ENCODE measurements around the gene S100P.
"Not testable (repeated sequence)": the region's sequence is repeated elsewhere in the genome, so short reads cannot be mapped to it uniquely, and the experiment has no call there.

The S100P gene

DNA sequence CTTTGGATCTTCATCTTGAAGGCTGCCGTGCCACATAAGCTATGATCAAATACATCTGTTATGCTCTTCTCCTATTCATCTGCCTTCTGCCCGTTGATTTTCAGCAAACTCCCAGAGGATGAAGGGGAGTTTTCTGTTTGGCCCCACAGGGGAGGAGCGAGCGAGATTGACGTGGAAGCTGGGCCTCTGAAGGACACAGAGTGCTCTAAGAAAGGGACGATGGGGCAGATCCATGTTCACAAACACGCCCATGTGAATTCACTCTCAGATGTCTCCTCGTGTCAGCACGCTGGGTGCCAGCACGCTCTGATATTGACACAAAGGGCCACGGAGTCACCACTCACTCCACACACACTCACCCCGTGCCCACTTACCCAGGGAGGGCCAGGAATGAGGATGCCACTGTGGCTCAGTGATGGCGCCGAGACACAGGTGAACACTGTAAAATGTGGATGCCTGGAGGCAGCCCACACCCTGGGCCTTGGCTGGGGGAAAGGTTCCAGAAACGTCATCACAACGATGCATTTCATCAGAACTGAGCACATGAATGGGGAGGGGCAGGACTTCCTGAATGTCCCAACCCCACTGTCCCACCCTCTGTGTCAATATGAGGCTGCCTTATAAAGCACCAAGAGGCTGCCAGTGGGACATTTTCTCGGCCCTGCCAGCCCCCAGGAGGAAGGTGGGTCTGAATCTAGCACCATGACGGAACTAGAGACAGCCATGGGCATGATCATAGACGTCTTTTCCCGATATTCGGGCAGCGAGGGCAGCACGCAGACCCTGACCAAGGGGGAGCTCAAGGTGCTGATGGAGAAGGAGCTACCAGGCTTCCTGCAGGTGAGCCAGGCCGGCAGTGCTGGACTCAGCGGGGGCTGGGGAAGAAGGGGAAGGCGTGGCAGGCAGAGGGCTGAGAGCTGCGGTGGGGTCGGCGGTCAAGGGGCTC, at the start of gene S100P:
S100P (plus strand) TSS at position 648 of the 946 bp plus-strand sequence; CDS start at position 703, 55 bp downstream.
- DNase-seq = no peak

DNA sequence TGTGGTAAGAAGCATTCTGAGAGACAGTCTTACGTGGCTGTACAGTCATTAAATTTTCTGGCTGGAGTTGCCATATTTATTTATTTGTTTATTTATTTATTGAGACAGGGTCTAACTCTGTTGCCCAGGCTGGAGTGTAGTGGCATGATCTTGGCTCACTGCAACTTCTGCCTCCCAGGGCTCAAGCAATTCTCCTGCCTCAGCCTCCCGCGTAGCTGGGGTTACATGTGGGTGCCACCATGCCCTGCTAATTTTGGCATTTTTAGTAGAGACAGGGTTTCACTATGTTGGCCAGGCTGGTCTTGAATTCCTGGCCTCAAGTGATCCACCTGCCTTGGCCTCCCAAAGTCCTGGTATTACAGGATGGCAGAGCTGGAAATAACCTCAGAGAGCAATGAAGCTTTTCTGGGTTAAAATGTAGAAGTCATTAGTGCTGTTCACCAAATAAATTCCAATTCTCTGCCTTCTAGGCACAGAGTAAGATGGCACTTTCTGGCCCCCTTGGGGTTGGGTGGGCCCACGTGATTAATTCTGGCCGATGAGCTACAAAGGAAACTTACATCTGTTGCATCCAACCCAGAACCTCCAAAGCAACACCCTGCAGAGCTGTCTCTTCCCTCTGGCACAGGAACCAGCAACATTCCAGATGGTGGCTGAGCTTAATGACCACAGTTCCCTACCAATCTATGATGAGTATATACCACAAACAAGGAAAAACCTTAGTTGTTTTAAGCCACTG, 48.7 kb upstream of the S100P start:
- DNase-seq = no peak

DNA sequence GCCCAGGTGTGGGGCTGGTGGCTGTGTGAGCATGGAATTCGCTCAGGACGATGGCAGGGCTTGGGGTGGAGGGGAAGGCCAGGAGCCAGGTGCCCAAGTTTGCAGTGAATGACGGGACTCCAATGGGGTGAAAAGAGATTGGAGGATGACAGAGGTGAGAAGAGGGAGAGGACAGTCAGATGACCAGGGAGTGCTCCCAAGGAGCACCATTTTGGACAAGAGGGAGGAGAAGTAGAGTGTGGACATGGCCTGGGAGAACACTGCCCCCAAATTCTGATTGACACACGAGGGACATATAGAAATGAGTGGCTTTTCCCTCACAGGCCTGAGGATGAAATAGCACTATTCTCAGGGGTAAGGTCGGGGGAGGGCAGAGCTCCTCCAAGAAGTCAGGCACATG, 46.5 kb upstream of the S100P start:
- DNase-seq = no peak

DNA sequence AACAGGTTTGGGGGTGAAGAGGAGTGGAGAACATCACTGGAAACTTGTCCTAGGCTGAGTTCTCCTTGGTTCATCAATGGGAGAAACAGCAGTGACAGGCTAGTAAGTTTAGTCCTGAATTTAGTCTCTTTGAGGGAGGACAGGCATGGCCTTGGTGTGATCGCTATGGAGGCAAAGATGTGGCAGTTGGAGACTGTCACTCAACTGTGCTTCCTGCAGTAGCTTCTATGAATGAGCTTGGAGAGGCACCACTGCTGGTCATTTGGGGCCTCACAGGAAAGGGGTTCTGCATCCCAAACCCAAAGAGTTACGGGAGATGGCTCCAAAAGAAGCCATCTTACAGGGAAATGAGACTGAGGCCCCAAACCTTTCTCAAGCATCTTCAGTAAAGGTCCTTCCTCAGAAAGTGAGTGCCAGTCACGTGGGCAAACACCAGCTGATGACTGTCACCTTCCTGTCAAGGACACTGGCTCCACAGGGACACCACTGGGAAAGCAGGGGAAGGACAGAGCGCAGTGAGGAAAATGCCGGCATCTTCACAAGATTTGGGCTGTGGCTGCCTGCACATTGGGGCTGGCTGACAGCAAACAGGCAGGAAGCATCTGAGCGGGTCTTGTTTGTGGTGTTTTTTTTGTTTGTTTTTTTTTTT, 46.0 kb upstream of the S100P start:
- no peak for DNase-seq

DNA sequence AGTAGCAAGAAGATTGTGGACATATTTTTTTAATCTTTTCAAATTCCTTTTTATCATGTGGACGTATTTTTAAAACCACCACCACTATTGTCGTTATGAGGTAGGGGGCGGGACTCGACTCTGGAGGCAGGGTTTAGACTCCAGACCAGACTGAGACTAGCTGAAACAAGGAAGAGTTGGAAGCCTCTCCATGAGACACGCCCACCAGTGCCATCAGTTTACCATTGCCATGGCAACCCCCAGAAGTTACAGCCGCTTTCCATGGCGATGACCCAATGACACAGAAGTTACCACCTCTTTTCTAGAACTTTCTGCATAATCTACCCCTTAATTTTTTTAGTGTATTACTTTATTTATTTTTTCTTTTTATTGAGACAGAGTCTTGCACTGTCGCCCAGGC, 44.5 kb upstream of the S100P start:
- no peak for DNase-seq

DNA sequence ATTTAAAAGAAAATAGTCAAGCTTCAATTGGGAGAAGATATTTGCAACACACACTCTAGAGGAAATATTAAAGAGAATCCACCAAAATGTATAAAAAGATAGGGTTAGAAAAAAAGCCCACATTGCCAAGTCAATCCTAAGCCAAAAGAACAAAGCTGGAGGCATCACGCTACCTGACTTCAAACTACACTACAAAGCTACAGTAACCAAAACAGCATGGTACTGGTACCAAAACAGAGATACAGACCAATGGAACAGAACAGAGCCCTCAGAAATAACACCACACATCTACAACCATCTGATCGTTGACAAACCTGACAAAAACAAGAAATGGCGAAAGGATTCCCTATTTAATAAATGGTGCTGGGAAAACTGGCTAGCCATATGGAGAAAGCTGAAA, 39.5 kb upstream of the S100P start:
- not testable (repeated sequence) for DNase-seq

DNA sequence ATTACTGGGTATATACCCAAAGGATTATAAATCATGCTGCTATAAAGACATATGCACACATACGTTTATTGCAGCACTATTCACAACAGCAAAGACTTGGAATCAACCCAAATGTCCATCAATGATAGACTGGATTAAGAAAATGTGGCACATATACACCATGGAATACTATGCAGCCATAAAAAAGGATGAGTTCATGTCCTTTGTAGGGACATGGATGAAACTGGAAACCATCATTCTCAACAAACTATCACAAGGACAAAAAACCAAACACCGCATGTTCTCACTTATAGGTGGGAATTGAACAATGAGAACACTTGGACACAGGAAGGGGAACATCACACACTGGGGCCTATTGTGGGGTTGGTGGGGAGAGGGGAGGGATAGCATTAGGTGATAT, 38.4 kb upstream of the S100P start:
- not testable (repeated sequence) for DNase-seq

DNA sequence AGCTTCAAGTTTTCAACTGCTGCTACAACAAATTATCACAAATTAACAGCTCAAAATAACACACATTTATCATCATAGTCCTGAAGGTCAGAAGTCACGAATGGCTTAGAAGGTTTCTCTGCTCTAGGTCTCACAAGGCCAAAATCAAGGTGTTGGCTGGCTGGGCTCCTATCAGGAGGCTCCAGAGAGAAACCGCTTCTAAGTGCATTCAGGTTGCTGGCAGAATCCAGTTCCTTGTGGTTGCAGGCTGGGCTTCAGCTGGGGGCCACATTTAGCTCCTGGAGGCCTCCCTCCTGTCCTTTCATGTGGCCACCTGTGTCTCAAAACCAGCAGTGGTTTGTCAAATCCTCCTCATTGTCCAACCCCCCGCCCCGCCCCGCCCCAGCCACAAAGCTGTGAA, 37.8 kb upstream of the S100P start:
- no peak for DNase-seq

DNA sequence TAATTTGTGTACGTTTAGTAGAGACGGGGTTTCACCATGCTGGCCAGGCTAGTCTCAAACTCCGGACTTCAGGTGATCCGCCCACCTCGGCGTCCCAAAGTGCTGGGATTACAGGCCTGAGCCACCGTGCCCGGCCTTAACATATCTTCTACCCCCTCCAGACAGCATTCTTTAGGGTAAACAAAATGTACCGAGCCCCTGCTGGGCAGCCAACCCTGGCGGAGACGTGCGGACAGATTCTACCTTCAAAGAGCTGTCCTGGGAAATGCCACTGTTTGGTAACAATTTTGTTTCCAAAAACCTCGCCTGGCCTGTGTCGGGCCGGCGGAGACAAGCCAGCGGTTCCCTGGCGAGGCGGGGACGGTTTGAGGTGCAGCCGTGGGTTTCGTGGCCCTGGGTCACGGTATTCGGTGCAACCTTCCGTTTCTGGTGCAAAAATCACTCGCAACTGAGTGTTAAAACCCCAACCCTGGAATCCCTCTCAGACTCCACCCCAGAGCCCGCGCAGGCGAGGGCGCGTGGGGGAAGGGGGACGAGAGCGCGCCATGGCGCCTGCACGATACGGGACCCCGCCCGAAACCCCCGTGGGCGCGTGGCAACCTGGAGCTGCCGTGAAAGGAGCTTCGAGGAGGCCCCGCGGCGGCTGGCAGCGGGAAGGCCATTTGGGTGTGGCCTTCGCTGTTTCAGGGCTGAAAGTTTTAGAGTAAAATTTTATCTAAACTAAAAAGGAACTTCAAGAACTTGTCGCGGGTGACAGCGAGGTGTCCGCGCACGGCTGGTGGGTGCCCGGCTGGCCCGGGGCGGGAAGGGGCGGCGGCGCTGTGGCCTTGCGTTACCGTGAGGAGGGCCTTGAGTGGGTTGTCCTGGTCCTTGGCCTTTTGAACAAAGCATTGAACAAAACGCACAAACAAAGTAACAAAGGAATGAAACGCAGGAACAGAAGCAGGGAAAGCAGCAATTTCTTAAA, 36.2 kb upstream of the S100P start:
- no peak for DNase-seq

DNA sequence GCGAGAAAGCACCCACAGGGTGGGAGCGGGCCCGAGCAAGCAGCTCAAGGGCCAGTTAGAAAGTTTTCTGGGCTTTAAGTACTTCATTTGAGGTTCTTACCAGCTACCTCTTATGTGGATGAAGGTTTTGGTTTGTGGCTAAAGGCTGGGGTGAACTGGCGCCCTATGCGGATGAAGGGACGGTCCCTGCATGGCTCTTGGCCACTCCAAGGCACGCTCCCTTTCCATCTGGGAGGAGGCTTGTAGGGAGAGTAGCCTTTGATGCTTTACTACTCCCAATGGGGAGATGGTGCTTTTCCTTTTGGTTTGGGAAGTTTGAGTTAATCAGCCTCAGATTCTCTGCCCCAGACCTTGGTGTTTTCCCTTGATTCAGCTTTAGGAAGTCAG, 35.5 kb upstream of the S100P start:
- DNase-seq = no peak

DNA sequence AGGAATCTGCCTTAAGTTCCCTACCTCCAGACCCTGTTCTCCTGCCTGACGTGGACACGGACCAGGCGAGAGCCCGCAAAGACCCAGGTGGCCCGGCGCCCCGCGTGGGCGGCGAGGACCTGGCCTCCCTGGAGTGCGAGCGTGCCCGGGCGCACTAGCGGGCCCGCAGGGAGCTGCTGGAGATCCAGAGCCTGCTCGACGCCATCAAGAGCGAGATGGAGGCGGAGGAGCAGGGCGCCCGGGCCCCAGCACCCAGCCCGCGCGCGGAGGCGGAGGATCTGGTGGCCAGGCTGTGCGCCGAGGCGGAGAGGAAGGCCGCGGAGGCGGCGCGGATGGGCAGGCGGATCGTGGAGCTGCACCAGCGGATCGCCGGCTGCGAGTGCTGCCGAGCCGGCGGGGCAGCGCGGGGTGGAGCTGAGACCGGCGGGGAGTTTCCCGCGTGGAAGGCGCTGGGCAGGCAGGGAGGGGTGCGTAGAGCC, 35.0 kb upstream of the S100P start:
- DNase-seq = peak; percentile 65

DNA sequence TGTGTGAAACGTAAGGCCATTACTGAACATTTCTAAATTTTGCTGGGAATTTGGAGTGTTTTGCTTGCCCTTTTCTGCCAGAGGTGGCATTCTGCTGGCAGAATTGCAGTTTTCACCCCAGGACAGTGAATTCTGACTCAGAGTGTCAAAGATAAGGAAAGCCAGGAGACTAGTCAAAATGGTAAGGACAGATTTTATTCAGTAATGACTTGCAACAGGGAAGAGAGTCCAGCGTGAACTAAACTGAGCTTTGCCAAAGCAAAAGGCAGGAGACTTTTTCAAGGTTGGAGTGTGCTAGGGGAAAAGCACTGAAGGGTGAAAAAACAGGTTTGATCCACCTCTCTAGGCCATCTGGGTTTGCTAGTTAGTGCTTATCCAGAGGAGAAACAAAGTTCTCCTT, 33.8 kb upstream of the S100P start:
- no peak for DNase-seq

DNA sequence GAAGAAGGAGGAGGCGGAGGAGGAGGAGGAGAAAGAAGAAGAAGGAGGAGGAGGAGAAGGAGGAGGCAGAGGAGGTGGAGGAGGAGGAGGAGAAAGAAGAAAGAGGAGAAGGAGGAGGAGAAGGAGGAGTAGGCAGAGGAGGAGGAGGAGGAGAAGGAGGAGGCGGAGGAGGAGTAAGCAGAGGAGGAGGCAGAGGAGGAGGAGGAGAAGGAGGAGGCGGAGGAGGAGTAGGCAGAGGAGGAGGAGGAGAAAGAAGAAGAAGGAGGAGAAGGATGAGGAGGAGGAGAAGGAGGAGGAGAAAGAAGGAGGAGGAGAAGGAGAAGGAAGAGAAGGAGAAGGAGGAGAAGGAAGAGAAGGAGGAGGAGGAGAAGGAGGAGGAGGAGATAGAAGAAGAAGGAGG, 33.2 kb upstream of the S100P start:
- no peak for DNase-seq

DNA sequence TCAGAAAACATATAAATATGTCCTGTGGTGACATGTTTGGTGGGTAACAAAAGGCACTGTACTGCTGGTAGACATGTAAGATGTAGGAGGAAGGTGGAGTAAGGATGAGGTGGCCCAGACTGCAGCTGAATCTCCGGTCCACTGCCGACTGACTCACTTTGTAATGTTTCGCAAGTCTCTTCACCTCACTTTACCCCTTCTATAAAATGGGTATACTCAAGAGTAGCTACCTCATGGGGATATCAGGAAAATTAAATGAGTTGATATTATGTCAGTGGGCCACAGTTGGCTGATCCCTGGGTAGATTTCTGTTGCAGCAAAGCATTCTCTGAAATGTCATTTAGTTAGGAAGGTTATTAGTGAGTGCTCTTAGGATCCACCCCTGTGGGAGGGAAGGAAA, 31.1 kb upstream of the S100P start:
- no peak for DNase-seq

DNA sequence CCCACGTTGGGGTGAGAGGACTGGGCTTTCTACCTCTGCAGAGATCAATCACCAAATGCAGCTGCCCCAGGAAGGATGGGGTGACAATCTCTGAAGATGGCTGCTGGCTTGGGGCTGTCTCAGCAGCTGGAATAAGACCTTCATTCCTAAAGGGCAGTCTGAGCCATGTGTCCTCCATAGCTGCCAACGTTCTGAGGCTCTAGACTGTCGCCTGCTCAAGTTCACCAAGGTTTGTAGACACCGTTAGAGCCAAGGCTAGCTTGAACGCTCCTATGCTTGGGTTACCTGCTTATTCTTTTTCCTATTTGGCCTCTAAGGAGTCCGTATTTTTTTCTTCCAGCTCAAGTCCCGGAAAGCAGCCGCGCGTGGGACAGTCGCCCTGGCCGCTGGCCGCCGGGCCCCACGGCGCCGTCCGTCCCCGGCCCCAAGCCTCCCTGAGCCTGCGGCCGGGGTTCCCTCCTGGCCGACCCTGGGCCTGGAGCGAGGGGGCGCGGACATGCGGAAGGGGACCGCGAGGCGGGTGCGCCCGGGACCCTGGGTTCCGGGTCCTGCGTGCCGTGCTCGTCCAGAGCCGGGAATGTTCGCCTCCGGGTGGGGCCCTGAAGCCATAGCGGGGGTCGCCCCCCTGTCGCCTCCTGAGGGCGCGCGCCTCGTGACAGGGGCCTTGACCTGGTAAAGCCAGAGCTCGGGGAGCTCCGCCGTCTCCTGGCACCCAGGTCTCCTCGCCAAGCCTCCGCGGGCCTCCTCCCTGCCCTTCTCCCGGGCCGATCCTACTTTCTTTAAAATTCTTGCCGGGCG, 29.9 kb upstream of the S100P start:
- no peak for DNase-seq

DNA sequence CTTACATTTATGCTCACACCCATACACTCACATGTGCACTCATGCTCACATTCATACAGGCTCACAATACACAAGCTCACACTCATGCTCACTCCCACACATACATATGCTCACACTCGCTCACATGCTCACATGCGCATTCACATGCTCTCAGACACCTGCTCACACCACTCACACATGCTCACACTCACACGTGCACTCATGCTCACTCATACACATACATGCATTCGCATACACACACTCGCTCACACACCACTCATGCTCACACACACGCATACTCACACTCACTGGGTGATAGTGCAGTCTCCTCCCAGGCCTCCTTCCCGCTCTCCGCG, 28.4 kb upstream of the S100P start:
- no peak for DNase-seq

DNA sequence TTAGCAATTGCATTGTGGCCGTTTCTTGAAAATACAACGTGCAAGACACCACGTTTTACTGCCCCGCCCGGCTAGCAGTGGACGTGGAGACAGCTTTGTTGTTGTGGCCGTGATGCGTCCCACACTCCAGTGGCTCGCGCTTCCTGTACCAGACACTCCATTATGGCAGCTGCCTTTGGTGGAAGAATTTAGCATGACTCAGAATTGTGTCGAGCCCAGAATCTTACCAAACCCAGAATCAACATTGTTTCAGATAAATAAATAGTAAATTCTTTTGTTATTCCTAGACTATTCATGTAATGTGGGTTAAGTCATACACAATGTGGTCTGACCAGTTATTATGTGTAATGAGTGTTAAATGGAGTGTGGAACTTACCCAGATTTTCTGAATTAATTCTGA, 25.3 kb upstream of the S100P start:
- no peak for DNase-seq

DNA sequence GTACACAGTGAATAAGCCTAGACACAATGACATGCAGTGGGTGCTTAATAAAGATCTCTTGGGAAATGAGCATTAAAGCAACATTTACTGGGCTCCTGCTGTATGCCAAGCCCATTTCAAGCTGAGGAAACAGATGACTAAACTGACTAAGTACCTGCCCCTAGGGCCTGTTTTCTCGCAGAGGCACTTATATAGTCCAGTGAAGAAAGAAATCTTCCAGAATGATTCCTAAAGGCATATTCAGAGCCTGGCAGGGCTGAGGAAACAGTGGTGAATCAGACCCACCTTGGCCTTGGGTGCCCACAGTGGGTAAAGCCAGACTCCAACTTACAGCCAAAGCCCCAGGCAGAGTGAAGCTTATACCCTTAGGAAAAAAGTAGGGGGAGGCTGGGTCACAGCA, 22.0 kb upstream of the S100P start:
- no peak for DNase-seq

DNA sequence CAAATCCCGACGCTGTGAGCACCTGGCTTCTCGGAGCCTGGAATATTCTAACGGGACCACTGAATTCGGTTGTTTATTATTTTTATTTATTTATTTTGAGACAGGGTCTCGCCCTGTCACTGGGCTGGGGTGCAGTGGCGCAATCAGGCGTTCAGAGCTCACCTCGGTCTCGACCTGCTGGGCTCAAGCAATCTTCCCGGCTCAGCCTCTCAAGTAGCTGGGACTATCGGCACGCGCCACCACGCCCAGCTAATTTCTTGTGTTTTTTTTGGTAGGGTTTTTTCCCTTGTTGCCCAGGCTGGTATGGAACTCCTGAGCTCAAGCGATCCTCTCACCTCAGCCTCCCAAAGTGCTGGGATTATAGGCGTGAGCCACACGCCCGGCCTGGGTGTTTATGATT, 21.5 kb upstream of the S100P start:
- DNase-seq = no peak

DNA sequence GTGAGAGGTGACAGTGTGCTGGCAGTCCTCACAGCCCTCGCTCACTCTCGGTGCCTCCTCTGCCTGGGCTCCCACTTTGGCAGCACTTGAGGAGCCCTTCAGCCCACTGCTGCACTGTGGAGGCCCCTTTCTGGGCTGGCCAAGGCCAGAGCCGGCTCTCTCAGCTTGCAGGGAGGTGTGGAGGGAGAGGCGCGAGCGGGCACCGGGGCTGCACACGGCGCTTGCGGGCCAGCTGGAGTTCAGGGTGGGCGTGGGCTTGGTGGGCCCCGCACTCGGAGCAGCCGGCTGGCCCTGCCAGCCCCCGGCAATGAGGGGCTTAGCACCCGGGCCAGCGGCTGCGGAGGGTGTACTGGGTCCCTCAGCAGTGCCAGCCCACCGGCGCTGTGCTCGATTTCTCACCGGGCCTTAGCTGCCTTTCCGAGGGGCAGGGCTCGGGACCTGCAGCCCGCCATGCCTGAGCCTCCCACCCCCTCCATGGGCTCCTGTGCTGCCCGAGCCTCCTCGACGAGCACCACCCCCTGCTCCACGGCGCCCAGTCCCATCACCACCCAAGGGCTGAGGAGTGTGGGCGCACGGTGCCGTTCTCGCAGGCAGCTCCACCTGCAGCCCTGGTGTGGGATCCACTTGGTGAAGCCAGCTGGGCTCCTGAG, 21.0 kb upstream of the S100P start:
- DNase-seq = not testable (repeated sequence)

DNA sequence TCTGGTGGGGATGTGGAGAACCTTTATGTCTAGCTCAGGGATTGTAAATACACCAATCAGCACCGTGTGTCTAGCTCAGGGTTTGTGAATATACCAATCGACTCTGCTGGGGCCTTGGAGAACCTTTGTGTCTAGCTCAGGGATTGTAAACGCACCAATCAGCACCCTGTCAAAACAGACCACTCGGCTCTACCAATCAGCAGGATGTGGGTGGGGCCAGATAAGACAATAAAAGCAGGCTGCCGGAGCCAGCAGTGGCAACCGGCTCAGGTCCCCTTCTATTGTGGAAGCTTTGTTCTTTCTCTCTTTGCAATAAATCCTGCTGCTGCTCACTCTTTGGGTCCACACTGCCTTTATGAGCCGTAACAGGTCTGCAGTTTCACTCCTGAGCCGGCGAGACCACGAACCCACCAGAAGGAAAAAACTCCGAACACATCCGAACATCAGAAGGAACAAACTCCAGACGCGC, 20.5 kb upstream of the S100P start:
- peak; percentile 76 for DNase-seq

Data from CD4-positive, alpha-beta T cell treated with Interleukin-21 for 1 hour (primary cell).